ENCODE results near the gene WDR7. TPM values are rescaled to one million over a fixed set of nuclear protein-coding genes. Genes with fewer than 3 reads are reported as not detected.

The WDR7 gene
- total RNA-seq, 1 donor = 30.7 TPM

DNA sequence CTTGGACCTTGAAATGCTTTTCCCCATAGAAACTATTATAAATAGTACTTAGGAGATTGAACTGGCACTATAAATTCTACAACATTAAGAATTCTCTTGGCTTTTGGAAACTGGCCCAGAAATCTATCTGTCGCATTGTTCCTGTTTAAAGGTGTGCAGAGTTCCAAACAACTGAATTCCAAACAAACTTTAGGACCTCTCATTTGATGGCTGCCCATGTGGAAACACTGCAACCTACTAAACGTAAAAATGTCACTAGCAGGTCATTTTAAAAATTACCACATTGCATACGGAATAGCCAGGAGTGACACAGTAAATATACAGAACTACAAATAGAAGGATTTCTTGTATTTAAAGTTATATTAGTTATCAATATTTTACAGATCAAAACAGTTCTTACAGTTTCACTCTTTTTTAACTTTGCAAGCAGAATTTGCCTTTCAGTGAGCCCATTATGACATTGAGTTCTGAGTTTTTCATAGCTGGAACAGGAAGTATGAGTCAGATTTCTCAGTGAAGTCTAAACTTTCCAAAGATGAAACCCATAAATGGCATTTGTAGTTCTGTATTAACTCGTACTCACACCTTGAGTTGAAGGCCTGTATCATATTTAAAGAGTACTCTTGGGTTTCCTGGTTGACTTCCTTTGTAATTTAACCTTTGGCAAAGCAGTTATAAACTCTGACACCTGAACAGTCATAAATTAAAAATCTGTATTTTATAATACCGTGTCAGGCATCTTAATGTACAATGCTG is 353.4 kb downstream of the WDR7 start:
- no peak overlapping the region for H3K4me3 ChIP-seq (ENCODE audit: low read depth, low read length)
- TF ChIP-seq CTCF (IDR thresholded peaks at IDR 0.05; ENCODE audit: insufficient read depth, low read depth, low read length) = no peak
- peak; percentile 55 for DNase-seq (ENCODE audit: low read depth)

DNA sequence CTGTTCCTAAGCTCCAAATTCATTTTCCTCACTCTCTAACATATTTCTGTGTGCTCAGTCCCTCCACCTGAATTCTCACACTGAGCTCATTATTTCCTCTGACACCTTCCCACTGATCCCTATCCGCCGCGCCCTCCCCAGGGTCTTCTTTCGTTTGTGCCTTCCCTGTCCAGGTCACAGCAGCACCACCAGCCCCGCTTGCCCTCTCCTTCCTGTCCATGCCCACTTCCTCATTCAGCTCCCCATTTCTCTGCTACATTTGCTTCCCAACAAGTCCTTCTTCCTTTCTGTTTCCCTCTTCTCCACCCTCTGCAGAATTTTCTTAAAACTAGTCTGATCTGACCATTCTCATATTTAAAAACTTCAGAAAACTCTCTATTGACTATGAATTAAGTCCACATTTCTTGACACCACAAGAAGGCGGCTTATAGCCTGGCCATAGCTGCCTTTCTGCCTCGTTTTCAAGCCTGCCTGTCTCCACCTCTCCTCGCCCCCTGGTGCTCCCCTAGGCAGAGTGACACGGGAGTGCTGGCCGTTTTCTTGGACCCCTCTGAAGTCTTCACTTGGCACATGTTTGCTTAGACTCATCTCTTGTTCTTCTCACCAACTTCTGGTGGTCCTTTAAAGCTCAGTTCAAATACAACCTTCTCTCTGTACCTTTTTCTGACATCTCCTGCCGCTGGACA is 357.0 kb downstream of the WDR7 start:
- no peak for TF ChIP-seq CTCF (IDR thresholded peaks at IDR 0.05; ENCODE audit: insufficient read depth, low read depth, low read length)
- no peak overlapping the region for H3K4me3 ChIP-seq (ENCODE audit: low read depth, low read length)
- no peak for DNase-seq (ENCODE audit: low read depth)

DNA sequence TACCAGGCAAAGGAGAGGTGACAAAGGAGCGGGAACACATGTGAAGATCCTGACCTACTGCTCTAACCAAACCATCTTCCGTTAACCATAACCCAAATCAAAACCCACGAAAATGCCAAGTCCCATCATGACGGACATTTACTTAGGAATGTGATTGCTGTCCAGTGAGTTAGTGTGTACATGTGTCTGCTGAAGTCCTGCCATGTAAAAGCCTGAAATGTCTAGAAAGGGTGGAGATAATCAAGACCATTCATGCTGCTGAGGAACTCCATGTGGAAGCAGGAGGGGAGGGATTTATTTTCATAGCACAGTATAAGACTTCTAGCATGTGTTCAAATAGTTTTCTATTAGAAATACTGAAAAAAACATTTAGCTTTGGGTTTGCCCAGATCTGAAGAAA is 358.7 kb downstream of the WDR7 start:
- H3K4me3 ChIP-seq (ENCODE audit: low read depth, low read length) = no peak overlapping the region
- DNase-seq (ENCODE audit: low read depth) = no peak
- no peak for TF ChIP-seq CTCF (IDR thresholded peaks at IDR 0.05; ENCODE audit: insufficient read depth, low read depth, low read length)

DNA sequence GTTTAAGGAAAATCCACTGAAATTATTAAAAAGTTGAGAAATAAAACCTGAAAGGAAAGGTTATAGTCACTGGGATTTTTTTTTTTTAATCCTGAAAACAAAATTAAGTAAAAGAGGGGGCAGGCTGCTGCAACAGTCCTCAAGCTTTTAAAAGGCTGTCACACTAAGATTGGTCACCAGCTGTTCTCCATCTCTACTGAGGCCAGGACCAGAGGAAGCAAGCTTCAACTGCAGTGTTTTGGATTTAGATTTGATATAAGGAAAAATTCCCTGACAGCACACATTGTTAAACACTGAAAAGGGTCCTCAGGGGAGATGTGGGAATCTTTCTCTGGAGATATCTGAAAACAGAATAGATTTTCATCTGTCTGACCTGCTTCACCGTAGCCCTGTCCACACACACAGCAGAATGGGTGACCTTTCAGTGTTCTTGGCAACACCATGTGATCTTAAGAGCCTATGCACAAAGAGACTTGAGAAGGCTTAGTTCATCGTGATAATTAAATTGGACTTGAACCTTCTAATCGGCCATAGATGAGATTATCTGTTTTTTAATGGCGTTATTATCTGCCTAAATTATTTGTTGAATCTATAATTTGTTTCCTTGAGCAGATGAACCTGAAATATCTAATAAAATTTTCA is 363.7 kb downstream of the WDR7 start:
- no peak for DNase-seq (ENCODE audit: low read depth)
- H3K4me3 ChIP-seq (ENCODE audit: low read depth, low read length) = no peak overlapping the region
- TF ChIP-seq CTCF (IDR thresholded peaks at IDR 0.05; ENCODE audit: insufficient read depth, low read depth, low read length) = no peak

DNA sequence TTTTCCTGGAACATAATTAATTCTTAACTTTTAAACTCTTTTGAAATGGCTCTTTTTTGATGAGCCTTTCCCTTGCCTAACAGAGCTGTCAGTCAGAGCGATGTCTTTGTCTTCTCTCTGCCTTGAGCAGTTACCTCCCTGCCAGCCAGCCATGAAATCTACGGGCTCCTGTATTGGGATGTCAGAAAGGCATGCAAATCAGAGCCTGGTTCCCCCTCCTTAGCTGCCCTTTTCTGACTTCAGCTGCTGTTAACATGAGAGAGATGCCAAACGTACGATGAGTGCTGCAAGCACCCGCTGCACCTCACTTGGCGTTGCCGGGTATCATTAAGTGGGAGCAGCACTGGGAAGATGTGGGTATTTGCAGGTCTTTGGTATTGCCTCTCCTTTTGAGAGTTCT is 364.3 kb downstream of the WDR7 start:
- no peak for DNase-seq (ENCODE audit: low read depth)
- TF ChIP-seq CTCF (IDR thresholded peaks at IDR 0.05; ENCODE audit: insufficient read depth, low read depth, low read length) = no peak
- H3K4me3 ChIP-seq (ENCODE audit: low read depth, low read length) = no peak overlapping the region

GRCh38 chr18:57018845-57019244 is 367.7 kb downstream of the WDR7 start:
- TF ChIP-seq CTCF (IDR thresholded peaks at IDR 0.05; ENCODE audit: insufficient read depth, low read depth, low read length) = no peak
- H3K4me3 ChIP-seq (ENCODE audit: low read depth, low read length) = no peak overlapping the region
- DNase-seq (ENCODE audit: low read depth) = no peak

Measured in fibroblast of villous mesenchyme (primary cell).